Renal cortical epithelial cell (primary cell): Measurements from ENCODE around the gene MED16. TPM values are rescaled to one million over a fixed set of nuclear protein-coding genes. Genes with fewer than 3 reads are reported as not detected.
"Not testable (repeated sequence)": the region's sequence is repeated elsewhere in the genome, so short reads cannot be mapped to it uniquely, and the experiment has no call there.

ENCODE experiments used
- DNase-seq: peaks from one replicate; pipeline ENCODE4 v3.0.0-alpha.2; 2011; ENCODE audit warnings: low read depth
- total RNA-seq: library from RNA; depleted of rRNA; stranded (reverse); fragments of >200 nt; gene quantifications from 2 replicates; pipeline ENCODE4 v1.2.3, GENCODE V29; 2014

Gene MED16
- total RNA-seq, 1 donor from 2014 or later, result 55.4 TPM

GRCh38 chr19:829129-829758 lies 63.7 kb downstream of the MED16 start:
- DNase-seq, result no peak

GRCh38 chr19:827710-828321 lies 65.2 kb downstream of the MED16 start, which contains the start of gene AZU1:
Gene AZU1 (plus strand): TSS chr19:827837. CDS start chr19:827847, 10 bp downstream.
- no peak for DNase-seq

GRCh38 chr19:827314-827709 lies 65.7 kb downstream of the MED16 start:
- no peak for DNase-seq

- no peak for DNase-seq
These were observed 66.9 kb downstream of the MED16 start for GRCh38 chr19:825897-826644.

GRCh38 chr19:824885-825284 lies 68.1 kb downstream of the MED16 start:
- DNase-seq, result no peak

- DNase-seq, result peak; percentile 21
These were observed 69.3 kb downstream of the MED16 start for GRCh38 chr19:823565-824121.

- DNase-seq, result no peak
These were observed 71.0 kb downstream of the MED16 start, which contains the start of gene PLPPR3 for GRCh38 chr19:821825-822503. Gene PLPPR3 (minus strand): TSS chr19:821955. CDS start chr19:821559, 396 bp downstream.

- DNase-seq, result no peak
These were observed 71.7 kb downstream of the MED16 start for GRCh38 chr19:821231-821824.

GRCh38 chr19:820212-820611 lies 72.8 kb downstream of the MED16 start:
- DNase-seq, result not testable (repeated sequence)

Other genes with a start within 250 kb of the MED16 start
- gene RNF126, start 230.0 kb downstream of the MED16 start, total RNA-seq, result 19.8 and 23.4 TPM in 2 replicates
- 374 and 526 TPM in 2 replicates for gene FSTL3, start 216.8 kb downstream of the MED16 start, total RNA-seq
- gene PRSS57, start 197.7 kb downstream of the MED16 start, total RNA-seq, result not detected in 2 replicates
- gene PALM, start 184.3 kb downstream of the MED16 start, total RNA-seq, result 0.35 and 45.4 TPM in 2 replicates
- gene MISP, start 142.1 kb downstream of the MED16 start, total RNA-seq, result 6.2 and 48.4 TPM in 2 replicates
- gene PTBP1, start 95.7 kb downstream of the MED16 start, total RNA-seq, result 67.7 and 134 TPM in 2 replicates
- 0.50 and 0.87 TPM in 2 replicates for gene PLPPR3, start 71.2 kb downstream of the MED16 start, total RNA-seq
- not detected in 2 replicates for gene AZU1, start 65.3 kb downstream of the MED16 start, total RNA-seq
- gene PRTN3, start 52.2 kb downstream of the MED16 start, total RNA-seq, result not detected in 2 replicates
- not detected in 2 replicates for gene ELANE, start 40.9 kb downstream of the MED16 start, total RNA-seq
- 2.1 and 3.1 TPM in 2 replicates for gene CFD, start 33.5 kb downstream of the MED16 start, total RNA-seq
- gene RNU6-9, start 297 bp upstream of the MED16 start, total RNA-seq, result not detected in 2 replicates
- 36.6 and 38.3 TPM in 2 replicates for gene R3HDM4, start 20.0 kb upstream of the MED16 start, total RNA-seq
- gene KISS1R, start 24.1 kb upstream of the MED16 start, total RNA-seq, result not detected in 2 replicates
- 9.5 and 18.8 TPM in 2 replicates for gene ARID3A, start 32.8 kb upstream of the MED16 start, total RNA-seq
- 31.1 and 50.4 TPM in 2 replicates for gene WDR18, start 91.2 kb upstream of the MED16 start, total RNA-seq
- gene GRIN3B, start 107.2 kb upstream of the MED16 start, total RNA-seq, result 2.4 and 3.6 TPM in 2 replicates
- 63.4 and 114 TPM in 2 replicates for gene TMEM259, start 127.9 kb upstream of the MED16 start, total RNA-seq
- gene RNU6-2, start 128.3 kb upstream of the MED16 start, total RNA-seq, result not detected in 2 replicates
- 312 and 501 TPM in 2 replicates for gene CNN2, start 133.4 kb upstream of the MED16 start, total RNA-seq
- gene ABCA7, start 146.9 kb upstream of the MED16 start, total RNA-seq, result 15.6 and 24.6 TPM in 2 replicates
- gene ARHGAP45, start 174.0 kb upstream of the MED16 start, total RNA-seq, result 8.3 and 13.4 TPM in 2 replicates
- 101 and 168 TPM in 2 replicates for gene POLR2E, start 202.2 kb upstream of the MED16 start, total RNA-seq
- gene GPX4, start 210.8 kb upstream of the MED16 start, total RNA-seq, result 205 and 337 TPM in 2 replicates